Measurements from ENCODE around the gene PDE1A. TPM values are rescaled to one million over a fixed set of nuclear protein-coding genes. Genes with fewer than 3 reads are reported as not detected.
"Not testable (repeated sequence)": the region's sequence is repeated elsewhere in the genome, so short reads cannot be mapped to it uniquely, and the experiment has no call there.

PDE1A gene
- total RNA-seq, 1 donor, result 42.0 TPM

DNA sequence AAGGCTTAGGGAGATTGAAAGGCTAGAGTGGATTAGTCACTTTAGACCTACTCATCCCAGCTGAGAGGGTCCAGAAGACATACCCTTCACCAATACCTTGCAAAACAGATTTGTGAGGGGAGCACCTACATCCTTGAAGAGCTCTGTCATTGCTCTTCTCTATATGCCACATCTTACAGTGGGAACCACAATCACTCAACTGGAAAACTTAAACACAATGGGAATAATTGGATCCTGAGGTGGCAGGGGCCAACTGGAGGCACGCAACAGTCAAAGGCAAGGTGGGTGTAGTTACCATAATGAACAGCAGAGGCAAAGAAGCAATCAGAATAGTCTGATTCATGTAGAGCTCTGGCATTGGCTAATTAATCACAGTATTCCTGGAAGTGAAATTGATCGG, 35.4 kb downstream of the PDE1A start:
- TF ChIP-seq, protein P1, sequence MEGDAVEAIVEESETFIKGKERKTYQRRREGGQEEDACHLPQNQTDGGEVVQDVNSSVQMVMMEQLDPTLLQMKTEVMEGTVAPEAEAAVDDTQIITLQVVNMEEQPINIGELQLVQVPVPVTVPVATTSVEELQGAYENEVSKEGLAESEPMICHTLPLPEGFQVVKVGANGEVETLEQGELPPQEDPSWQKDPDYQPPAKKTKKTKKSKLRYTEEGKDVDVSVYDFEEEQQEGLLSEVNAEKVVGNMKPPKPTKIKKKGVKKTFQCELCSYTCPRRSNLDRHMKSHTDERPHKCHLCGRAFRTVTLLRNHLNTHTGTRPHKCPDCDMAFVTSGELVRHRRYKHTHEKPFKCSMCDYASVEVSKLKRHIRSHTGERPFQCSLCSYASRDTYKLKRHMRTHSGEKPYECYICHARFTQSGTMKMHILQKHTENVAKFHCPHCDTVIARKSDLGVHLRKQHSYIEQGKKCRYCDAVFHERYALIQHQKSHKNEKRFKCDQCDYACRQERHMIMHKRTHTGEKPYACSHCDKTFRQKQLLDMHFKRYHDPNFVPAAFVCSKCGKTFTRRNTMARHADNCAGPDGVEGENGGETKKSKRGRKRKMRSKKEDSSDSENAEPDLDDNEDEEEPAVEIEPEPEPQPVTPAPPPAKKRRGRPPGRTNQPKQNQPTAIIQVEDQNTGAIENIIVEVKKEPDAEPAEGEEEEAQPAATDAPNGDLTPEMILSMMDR (IDR thresholded peaks at IDR 0.05; ENCODE audit: extremely low read depth, low read depth, low read length), result no peak
- Histone ChIP-seq H4K20me1 (ENCODE audit: insufficient read depth, low read length) (no peaks in the 10 kb centered on the region), H3K4me3 (ENCODE audit: insufficient read depth, low read length) (no peak overlapping the region), H3K9me3 (ENCODE audit: low read depth, low read length) (no peaks in the 10 kb centered on the region), H3K36me3 (ENCODE audit: insufficient read depth, low read length) (no peaks in the 10 kb centered on the region), H3K27me3 (ENCODE audit: insufficient read depth, low read length) (no peaks in the 10 kb centered on the region), H2AFZ (ENCODE audit: low read length) (no peak overlapping the region), H3K4me1 (ENCODE audit: insufficient read depth, low read length) (no peaks in the 10 kb centered on the region), H3K79me2 (ENCODE audit: insufficient read depth, low read length) (no peaks in the 10 kb centered on the region), H3K27ac (ENCODE audit: low read depth, low read length) (no peak overlapping the region), H3K4me2 (ENCODE audit: insufficient read depth, low read length) (no peak overlapping the region)
- no peak for DNase-seq (ENCODE audit: insufficient read length, low spot score, missing footprints)

DNA sequence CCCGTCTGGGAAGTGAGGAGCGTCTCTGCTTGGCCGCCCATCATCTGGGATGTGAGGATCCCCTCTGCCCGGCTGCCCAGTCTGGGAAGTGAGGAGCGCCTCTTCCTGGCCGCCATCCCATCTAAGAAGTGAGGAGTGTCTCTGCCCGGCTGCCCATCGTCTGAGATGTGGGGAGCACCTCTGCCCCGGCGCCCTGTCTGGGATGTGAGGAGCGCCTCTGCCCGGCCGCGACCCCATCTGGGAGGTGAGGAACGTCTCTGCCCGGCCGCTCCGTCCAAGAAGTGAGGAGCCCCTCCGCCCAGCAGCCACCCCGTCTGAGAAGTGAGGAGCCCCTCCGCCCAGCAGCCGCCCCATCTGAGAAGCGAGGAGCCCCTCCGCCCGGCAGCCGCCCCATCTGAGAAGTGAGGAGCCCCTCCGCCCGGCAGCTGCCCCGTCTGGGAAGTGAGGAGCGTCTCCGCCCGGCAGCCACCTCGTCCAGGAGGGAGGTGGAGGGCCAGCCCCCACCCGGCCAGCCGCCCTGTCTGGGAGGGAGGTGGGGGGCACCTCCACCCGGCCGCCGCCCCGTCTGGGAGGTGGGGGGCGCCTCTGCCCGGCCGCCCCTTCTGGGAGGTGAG, 40.5 kb downstream of the PDE1A start:
- H2AFZ ChIP-seq (ENCODE audit: low read length); H3K4me2 ChIP-seq (ENCODE audit: insufficient read depth, low read length); H3K36me3 ChIP-seq (ENCODE audit: insufficient read depth, low read length): not testable (repeated sequence)

DNA sequence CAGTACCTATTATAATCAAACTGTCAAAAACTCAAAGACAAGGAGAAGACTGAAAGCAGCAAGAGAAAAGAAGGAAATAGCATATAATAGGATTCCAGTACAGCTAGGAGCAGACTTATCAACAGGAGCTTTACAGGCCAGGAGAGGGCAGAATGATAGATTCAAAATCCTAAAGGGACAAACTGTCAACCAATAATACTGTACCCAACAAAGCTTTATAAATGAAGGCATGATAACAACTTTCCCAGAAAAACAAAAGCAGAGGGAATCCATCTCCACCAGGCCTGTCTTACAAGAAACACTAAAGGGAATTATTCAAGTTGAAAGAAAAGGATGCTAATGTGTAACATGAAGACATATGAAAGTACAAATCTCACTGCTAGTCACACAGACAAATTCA, 42.0 kb downstream of the PDE1A start:
- H3K9me3 ChIP-seq (ENCODE audit: low read depth, low read length), result no peaks in the 10 kb centered on the region
- no peaks in the 10 kb centered on the region for H3K36me3 ChIP-seq (ENCODE audit: insufficient read depth, low read length)
- no peak overlapping the region for H3K27ac ChIP-seq (ENCODE audit: low read depth, low read length)
- H2AFZ ChIP-seq (ENCODE audit: low read length), result no peak overlapping the region
- no peak overlapping the region for H3K4me2 ChIP-seq (ENCODE audit: insufficient read depth, low read length)
- H3K4me3 ChIP-seq (ENCODE audit: insufficient read depth, low read length), result no peak overlapping the region
- DNase-seq (ENCODE audit: insufficient read length, low spot score, missing footprints), result no peak
- TF ChIP-seq, protein P1 (IDR thresholded peaks at IDR 0.05; ENCODE audit: extremely low read depth, low read depth, low read length), result no peak
- no peaks in the 10 kb centered on the region for H3K4me1 ChIP-seq (ENCODE audit: insufficient read depth, low read length)
- no peaks in the 10 kb centered on the region for H4K20me1 ChIP-seq (ENCODE audit: insufficient read depth, low read length)
- H3K79me2 ChIP-seq (ENCODE audit: insufficient read depth, low read length), result no peaks in the 10 kb centered on the region
- no peaks in the 10 kb centered on the region for H3K27me3 ChIP-seq (ENCODE audit: insufficient read depth, low read length)

More for the DNA sequence above, 40.5 kb downstream of the PDE1A start:
- not testable (repeated sequence) for H3K4me1 ChIP-seq (ENCODE audit: insufficient read depth, low read length); DNase-seq (ENCODE audit: insufficient read length, low spot score, missing footprints); H3K27me3 ChIP-seq (ENCODE audit: insufficient read depth, low read length); H3K79me2 ChIP-seq (ENCODE audit: insufficient read depth, low read length); H3K9me3 ChIP-seq (ENCODE audit: low read depth, low read length); H3K4me3 ChIP-seq (ENCODE audit: insufficient read depth, low read length); H3K27ac ChIP-seq (ENCODE audit: low read depth, low read length); H4K20me1 ChIP-seq (ENCODE audit: insufficient read depth, low read length)

DNA sequence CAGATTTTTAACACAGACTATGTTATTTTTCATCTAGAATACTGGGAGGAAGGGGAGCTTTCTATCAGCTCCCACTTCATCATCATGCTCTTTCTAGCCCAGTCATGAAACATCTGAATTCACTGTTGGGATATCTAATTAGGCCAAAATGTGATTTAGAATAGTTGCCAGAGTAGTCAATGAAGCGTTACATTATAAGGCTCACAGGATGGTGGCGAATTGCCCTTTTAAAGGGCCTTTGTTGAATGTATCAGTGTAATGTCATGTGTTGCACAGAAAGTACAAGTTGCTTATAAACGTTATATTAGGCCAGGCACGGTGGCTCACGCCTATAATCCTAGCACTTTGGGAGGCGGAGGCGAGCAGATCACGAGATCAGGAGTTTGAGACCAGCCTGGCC, 45.6 kb downstream of the PDE1A start:
- Histone ChIP-seq H3K9me3 (ENCODE audit: low read depth, low read length) (no peaks in the 10 kb centered on the region), H4K20me1 (ENCODE audit: insufficient read depth, low read length) (no peaks in the 10 kb centered on the region), H3K4me2 (ENCODE audit: insufficient read depth, low read length) (no peak overlapping the region), H3K4me3 (ENCODE audit: insufficient read depth, low read length) (no peak overlapping the region), H3K36me3 (ENCODE audit: insufficient read depth, low read length) (no peaks in the 10 kb centered on the region), H3K27ac (ENCODE audit: low read depth, low read length) (no peak overlapping the region), H3K27me3 (ENCODE audit: insufficient read depth, low read length) (no peaks in the 10 kb centered on the region), H3K79me2 (ENCODE audit: insufficient read depth, low read length) (no peaks in the 10 kb centered on the region), H3K4me1 (ENCODE audit: insufficient read depth, low read length) (peaks cover 5% of the 10 kb centered on the region), H2AFZ (ENCODE audit: low read length) (no peak overlapping the region)
- TF ChIP-seq, protein P1 (IDR thresholded peaks at IDR 0.05; ENCODE audit: extremely low read depth, low read depth, low read length), result no peak
- no peak for DNase-seq (ENCODE audit: insufficient read length, low spot score, missing footprints)

Data from osteoblast (primary cell).